GM12801 (cell line): ENCODE measurements around the gene BZW2.

ENCODE experiments used
- CTCF ChIP-seq: IDR thresholded peaks from one replicate; pipeline ENCODE4 v1.5.1; 2011; ENCODE audit warnings: control low read depth; ENCODE audit not compliant: insufficient read length; ENCODE audit errors: extremely low read depth

The BZW2 gene

GRCh38 chr7:16668978-16669377 is 23.0 kb downstream of the BZW2 start:
- no peak for TF ChIP-seq CTCF

- TF ChIP-seq CTCF: no peak
Observed at GRCh38 chr7:16669581-16669980, 23.6 kb downstream of the BZW2 start.

GRCh38 chr7:16670021-16670420 is 24.0 kb downstream of the BZW2 start:
- no peak for TF ChIP-seq CTCF

- TF ChIP-seq CTCF: no peak
Observed at GRCh38 chr7:16670731-16671344, 24.9 kb downstream of the BZW2 start.

- TF ChIP-seq CTCF: no peak
Observed at GRCh38 chr7:16671811-16672210, 25.8 kb downstream of the BZW2 start.

GRCh38 chr7:16675277-16675676 is 29.3 kb downstream of the BZW2 start:
- TF ChIP-seq CTCF: no peak

GRCh38 chr7:16677978-16678494 is 32.1 kb downstream of the BZW2 start:
- TF ChIP-seq CTCF: no peak

- no peak for TF ChIP-seq CTCF
Observed at GRCh38 chr7:16684935-16685334, 39.0 kb downstream of the BZW2 start.
